Mammary epithelial cell (primary cell): ENCODE measurements around the gene INSR.

ENCODE experiments used
- EZH2 ChIP-seq: IDR thresholded peaks from 2 replicates; pipeline ENCODE4 v1.6.1; 2012; ENCODE audit warnings: low read length, inconsistent platforms, borderline replicate concordance
- TF ChIP-seq, protein P1 (sequence below), 2 donors: IDR thresholded peaks in 1 of 2; conservative IDR thresholded peaks in 1 of 2; 2 replicates each; pipeline ENCODE4 v1.5.1; 2011 to 2012; ENCODE audit warnings: inconsistent platforms in 2 of 2, low read length in 2 of 2, mild to moderate bottlenecking in 2 of 2, control low read depth in 1 of 2, low read depth in 1 of 2; ENCODE audit not compliant: insufficient read depth in 1 of 2; ENCODE audit errors: extremely low read depth in 1 of 2

DNA sequence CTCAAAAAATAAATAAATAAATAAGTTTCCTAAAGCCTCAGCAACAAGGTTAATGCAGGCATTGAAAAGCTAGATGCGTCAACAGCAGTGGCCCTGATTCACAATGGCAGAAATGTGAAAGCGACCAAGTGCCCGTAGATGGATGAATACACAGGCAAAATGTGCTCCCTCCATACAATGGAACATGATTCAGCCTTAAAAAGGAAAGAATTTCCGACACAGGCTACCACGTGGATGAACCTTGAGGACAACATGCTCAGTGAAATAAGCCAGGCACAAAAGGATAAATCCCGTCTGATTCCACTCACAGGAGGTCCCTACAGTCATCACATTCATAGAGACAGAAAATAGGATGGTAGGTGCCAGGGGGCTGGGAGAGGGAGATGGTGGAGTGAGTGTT is 31.7 kb downstream of the INSR start:
- TF ChIP-seq, protein P1, sequence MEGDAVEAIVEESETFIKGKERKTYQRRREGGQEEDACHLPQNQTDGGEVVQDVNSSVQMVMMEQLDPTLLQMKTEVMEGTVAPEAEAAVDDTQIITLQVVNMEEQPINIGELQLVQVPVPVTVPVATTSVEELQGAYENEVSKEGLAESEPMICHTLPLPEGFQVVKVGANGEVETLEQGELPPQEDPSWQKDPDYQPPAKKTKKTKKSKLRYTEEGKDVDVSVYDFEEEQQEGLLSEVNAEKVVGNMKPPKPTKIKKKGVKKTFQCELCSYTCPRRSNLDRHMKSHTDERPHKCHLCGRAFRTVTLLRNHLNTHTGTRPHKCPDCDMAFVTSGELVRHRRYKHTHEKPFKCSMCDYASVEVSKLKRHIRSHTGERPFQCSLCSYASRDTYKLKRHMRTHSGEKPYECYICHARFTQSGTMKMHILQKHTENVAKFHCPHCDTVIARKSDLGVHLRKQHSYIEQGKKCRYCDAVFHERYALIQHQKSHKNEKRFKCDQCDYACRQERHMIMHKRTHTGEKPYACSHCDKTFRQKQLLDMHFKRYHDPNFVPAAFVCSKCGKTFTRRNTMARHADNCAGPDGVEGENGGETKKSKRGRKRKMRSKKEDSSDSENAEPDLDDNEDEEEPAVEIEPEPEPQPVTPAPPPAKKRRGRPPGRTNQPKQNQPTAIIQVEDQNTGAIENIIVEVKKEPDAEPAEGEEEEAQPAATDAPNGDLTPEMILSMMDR (conservative IDR thresholded peaks at IDR 0.05 in 1 of 2, IDR thresholded peaks at IDR 0.05 in 1 of 2; ENCODE audit: extremely low read depth in 1 of 2, insufficient read depth in 1 of 2, low read depth in 1 of 2, low read length in 2 of 2): no peak
- no peak for TF ChIP-seq EZH2
